Parathyroid adenoma (tissue), 2 donors: Measurements from ENCODE around the gene FNBP1.

Experiments used
- H2AFZ ChIP-seq: fragments of 300-600 bp; sonication (generic); one replicate; pipeline ENCODE4 v1.7.0; 2017; ENCODE audit warnings: antibody characterized with exemption, mild to moderate bottlenecking
- H3K27ac ChIP-seq: fragments of 300-600 bp; sonication (generic); one replicate; pipeline ENCODE4 v1.7.0; 2017
- H3K27me3 ChIP-seq: fragments of 300-600 bp; sonication (generic); one replicate; pipeline ENCODE4 v1.7.0; 2017; ENCODE audit warnings: low read length; ENCODE audit not compliant: control insufficient read depth, insufficient read depth
- H3K36me3 ChIP-seq: fragments of 300-600 bp; sonication (generic); one replicate; pipeline ENCODE4 v1.7.0; 2017; ENCODE audit warnings: low read length; ENCODE audit not compliant: control insufficient read depth, insufficient read depth
- H3K4me1 ChIP-seq: fragments of 300-600 bp; sonication (generic); one replicate; pipeline ENCODE4 v1.7.0; 2017; ENCODE audit warnings: control low read depth
- H3K4me2 ChIP-seq: fragments of 300-600 bp; sonication (generic); one replicate; pipeline ENCODE4 v1.7.0; 2017; ENCODE audit warnings: low read length
- H3K4me3 ChIP-seq: fragments of 300-600 bp; sonication (generic); one replicate; pipeline ENCODE4 v1.7.0; 2017; ENCODE audit warnings: low read depth, low read length
- H3K79me2 ChIP-seq: fragments of 300-600 bp; sonication (generic); one replicate; pipeline ENCODE4 v1.7.0; 2017; ENCODE audit warnings: control low read depth
- H3K9ac ChIP-seq: fragments of 300-600 bp; sonication (generic); one replicate; pipeline ENCODE4 v1.7.0; 2017; ENCODE audit warnings: mild to moderate bottlenecking
- H3K9me3 ChIP-seq: fragments of 300-600 bp; sonication (generic); one replicate; pipeline ENCODE4 v1.7.0; 2017; ENCODE audit warnings: low read length; ENCODE audit not compliant: control insufficient read depth
- CTCF ChIP-seq: fragments of 300-600 bp; sonication (generic); IDR thresholded peaks from one replicate; pipeline ENCODE4 v1.7.0; 2017; ENCODE audit warnings: antibody characterized with exemption, mild to moderate bottlenecking
- donor health status: primary hyperparathyroidism.

Gene FNBP1

GRCh38 chr9:130003943-130004552 lies 38.9 kb downstream of the FNBP1 start:
- H3K4me2 ChIP-seq = no peak overlapping the region
- no peak overlapping the region for H2AFZ ChIP-seq
- no peaks in the 10 kb centered on the region for H3K9me3 ChIP-seq
- H3K4me3 ChIP-seq = no peak overlapping the region
- no peaks in the 10 kb centered on the region for H3K36me3 ChIP-seq
- no peak for TF ChIP-seq CTCF
- peaks cover 2% of the 10 kb centered on the region for H3K79me2 ChIP-seq
- no peaks in the 10 kb centered on the region for H3K27me3 ChIP-seq
- no peak overlapping the region for H3K9ac ChIP-seq
- H3K27ac ChIP-seq = no peak overlapping the region
- H3K4me1 ChIP-seq = no peaks in the 10 kb centered on the region

- H3K27ac ChIP-seq = no peak overlapping the region
- H3K36me3 ChIP-seq = no peaks in the 10 kb centered on the region
- H3K9ac ChIP-seq = no peak overlapping the region
- no peak overlapping the region for H3K4me2 ChIP-seq
- H3K79me2 ChIP-seq = peaks cover 5% of the 10 kb centered on the region
- H3K9me3 ChIP-seq = no peaks in the 10 kb centered on the region
- no peak overlapping the region for H3K4me3 ChIP-seq
- TF ChIP-seq CTCF = no peak
- no peaks in the 10 kb centered on the region for H3K4me1 ChIP-seq
- no peak overlapping the region for H2AFZ ChIP-seq
- no peaks in the 10 kb centered on the region for H3K27me3 ChIP-seq
Measured at GRCh38 chr9:130002320-130002719, 40.7 kb downstream of the FNBP1 start.

- Histone ChIP-seq H3K27ac (no peak overlapping the region), H3K79me2 (peaks cover 5% of the 10 kb centered on the region), H3K9ac (no peak overlapping the region), H3K36me3 (no peaks in the 10 kb centered on the region), H3K4me1 (no peaks in the 10 kb centered on the region), H3K4me3 (no peak overlapping the region), H3K27me3 (no peaks in the 10 kb centered on the region), H3K9me3 (no peaks in the 10 kb centered on the region), H2AFZ (no peak overlapping the region), H3K4me2 (no peak overlapping the region)
- no peak for TF ChIP-seq CTCF
Measured at GRCh38 chr9:130001190-130001589, 41.8 kb downstream of the FNBP1 start.

- Histone ChIP-seq H3K27ac (no peak overlapping the region), H3K36me3 (no peaks in the 10 kb centered on the region), H3K27me3 (no peaks in the 10 kb centered on the region)
Measured at GRCh38 chr9:129999141-129999510, 43.9 kb downstream of the FNBP1 start.

More at GRCh38 chr9:129999141-129999510, 43.9 kb downstream of the FNBP1 start:
- Histone ChIP-seq H3K4me3 (no peak overlapping the region), H2AFZ (no peak overlapping the region), H3K9me3 (no peaks in the 10 kb centered on the region), H3K4me1 (no peaks in the 10 kb centered on the region), H3K4me2 (no peak overlapping the region), H3K9ac (no peak overlapping the region), H3K79me2 (peaks cover 5% of the 10 kb centered on the region)
- TF ChIP-seq CTCF = no peak
